GM12878 (cell line): ENCODE data around the gene TM6SF1. TPM values are rescaled to one million over a fixed set of nuclear protein-coding genes. Genes with fewer than 3 reads are reported as not detected.

Experiments used
- ATAC-seq: fragments of 200-7000 bp; cut with Tn5 transposase; 3 replicates; pipeline ENCODE4 v1.9.1; 2020; ENCODE audit warnings: mild to moderate bottlenecking, moderate library complexity
- BruUV-seq: library from RNA; stranded (reverse); fragments of 400-500 nt; replicated peaks from 2 replicates; lab custom pipeline; 2021; lab: Mats Ljungman, UMichigan
- CTCF ChIA-PET: fragments of 300-600 bp; sonication (Branson Sonifier 250); formaldehyde crosslinking; extraction: SDS; loops from one replicate; lab custom pipeline; 2021; ENCODE audit warnings: inconsistent platforms; lab: Yijun Ruan, JAX
- POLR2A ChIA-PET: fragments of 350-600 bp; formaldehyde crosslinking; extraction: SDS; loops from one replicate; lab custom pipeline; 2021; ENCODE audit warnings: inconsistent platforms; lab: Charles Lee
- RAD21 ChIA-PET: fragments of 300-600 bp; sonication (Branson Sonifier 250); formaldehyde crosslinking; loops from one replicate; lab custom pipeline; 2023; ENCODE audit warnings: antibody characterized with exemption; ENCODE audit not compliant: unreplicated experiment; lab: Charles Lee
- SMC1A ChIA-PET: fragments of 300-600 bp; sonication (Branson Sonifier 250); formaldehyde crosslinking; loops from one replicate; lab custom pipeline; 2023; ENCODE audit not compliant: unreplicated experiment, uncharacterized antibody; lab: Charles Lee
- DNase-seq: peaks from one replicate; pipeline ENCODE4 v3.0.0-alpha.2; 2011; ENCODE audit warnings: low read depth, low spot score
- FAIRE-seq: peaks from 3 replicates; lab custom pipeline; 2011; peaks lifted over from hg19 to GRCh38; lab: Jason Lieb, UNC
- H2AFZ ChIP-seq: 2 replicates; pipeline ENCODE4 v1.6.0; 2011; ENCODE audit warnings: low read depth, low read length, control low read depth; ENCODE audit not compliant: control insufficient read depth
- H3K27ac ChIP-seq: 2 replicates; pipeline ENCODE4 v1.5.1; 2011; ENCODE audit warnings: control low read depth; ENCODE audit not compliant: control insufficient read depth, insufficient read depth
- H3K27me3 ChIP-seq, 2 experiments: replicated peaks in 1 of 2; 2 replicates each; pipeline versions ENCODE4 v1.6.0 to v1.6.1; 2011; ENCODE audit warnings: low read length in 1 of 2; ENCODE audit not compliant: control insufficient read depth in 2 of 2, insufficient read depth in 2 of 2
- H3K36me3 ChIP-seq, 2 experiments: 2 replicates each; pipeline ENCODE4 v1.5.1; 2011; ENCODE audit warnings: low read length in 1 of 2; ENCODE audit not compliant: control insufficient read depth in 2 of 2, insufficient read depth in 2 of 2
- H3K4me1 ChIP-seq: 2 replicates; pipeline ENCODE4 v1.6.1; 2011; ENCODE audit warnings: mild to moderate bottlenecking, low read length, moderate library complexity, mixed read lengths; ENCODE audit not compliant: control insufficient read depth, insufficient read depth
- H3K4me2 ChIP-seq: 2 replicates; pipeline ENCODE4 v1.6.0; 2011; ENCODE audit warnings: control low read depth; ENCODE audit not compliant: control insufficient read depth, insufficient read depth
- H3K4me3 ChIP-seq: fragments of 200-600 bp; sonication (generic); 2 replicates; pipeline ENCODE4 v1.5.1; 2016
- H3K79me2 ChIP-seq: 2 replicates; pipeline ENCODE4 v1.6.0; 2011; ENCODE audit warnings: low read length; ENCODE audit not compliant: control insufficient read depth, insufficient read depth
- H3K9ac ChIP-seq: 2 replicates; pipeline ENCODE4 v1.8.0; 2011; ENCODE audit warnings: low read length, control low read depth, mixed read lengths; ENCODE audit not compliant: control insufficient read depth, insufficient read depth
- H3K9me3 ChIP-seq: replicated peaks from 3 replicates; pipeline ENCODE4 v1.5.1; 2011; ENCODE audit warnings: mild to moderate bottlenecking, low read length; ENCODE audit not compliant: control insufficient read depth, insufficient read depth
- H4K20me1 ChIP-seq: 2 replicates; pipeline ENCODE4 v1.6.0; 2011; ENCODE audit not compliant: control insufficient read depth, insufficient read depth
- EP300 ChIP-seq, 2 experiments: fragments of 150-350 bp in 1 of 2; IDR thresholded peaks; 2 replicates each; pipeline ENCODE4 v1.6.1; 2011 to 2012; ENCODE audit warnings: low read depth in 2 of 2, low read length in 2 of 2, borderline replicate concordance in 1 of 2, improper control_type of control experiment in 1 of 2, inconsistent platforms in 1 of 2; ENCODE audit not compliant: control insufficient read depth in 1 of 2
- FOXM1 ChIP-seq: IDR thresholded peaks from 2 replicates; pipeline ENCODE4 v1.6.1; 2012; ENCODE audit warnings: low read depth, mild to moderate bottlenecking, inconsistent platforms, low read length, moderate library complexity
- KDM1A ChIP-seq: fragments of 200-600 bp; sonication (generic); IDR thresholded peaks from 2 replicates; pipeline ENCODE4 v1.6.1; 2016; ENCODE audit warnings: borderline replicate concordance
- MYB ChIP-seq: fragments of 150-350 bp; IDR thresholded peaks from 2 replicates; pipeline ENCODE4 v1.6.1; 2014; ENCODE audit warnings: mild to moderate bottlenecking, low read depth, low read length, borderline replicate concordance
- NFYB ChIP-seq: IDR thresholded peaks from 2 replicates; pipeline ENCODE4 v1.6.1; 2011; ENCODE audit warnings: low read depth, mild to moderate bottlenecking, low read length, improper control_type of control experiment, moderate library complexity; ENCODE audit not compliant: insufficient read depth
- TAF1 ChIP-seq: IDR thresholded peaks from 2 replicates; pipeline ENCODE4 v1.6.1; 2011; ENCODE audit warnings: mild to moderate bottlenecking, low read depth, low read length, borderline replicate concordance
- TCF3 ChIP-seq: IDR thresholded peaks from 2 replicates; pipeline ENCODE4 v1.6.1; 2012; ENCODE audit warnings: low read depth, mild to moderate bottlenecking, low read length, borderline replicate concordance; ENCODE audit not compliant: insufficient read depth
- YY1 ChIP-seq: IDR thresholded peaks from 2 replicates; pipeline ENCODE4 v1.6.1; 2011; ENCODE audit warnings: low read depth, mild to moderate bottlenecking, low read length
- ZNF622 ChIP-seq: fragments of 450-650 bp; IDR thresholded peaks from 2 replicates; pipeline ENCODE4 v1.6.1; 2017; ENCODE audit warnings: mild to moderate bottlenecking, inconsistent platforms
- WGBS: methylation state at CpG from one replicate; pipeline ENCODE4 v1.1.6; 2016; ENCODE audit warnings: low lambda C conversion rate; ENCODE audit not compliant: insufficient replicate concordance, insufficient coverage; ENCODE audit errors: missing lambda C conversion rate; 5-methylcytosine and 5-hydroxymethylcytosine counted together
- in situ Hi-C: fragments of 300-500 bp; cut with MboI; formaldehyde crosslinking; loops from 9 replicates; pipeline ENCODE4 v1.14.3; 2018; ENCODE audit warnings: mixed read lengths
- intact Hi-C: fragments of 100-400 bp; cut with micrococcal nuclease; formaldehyde crosslinking; loops from one replicate; pipeline ENCODE4 v1.14.2; 2022; ENCODE audit not compliant: unreplicated experiment
- polyA plus RNA-seq, 11 experiments: library from polyadenylated mRNA; depleted of rRNA in 4 of 11; unstranded in 6 of 11; stranded (reverse) in 5 of 11; fragments of >200 nt; fragmentation: Nextera tagmentation in 4 of 11; fragmentation: Illumina TruSeq in 1 of 11; extraction: Ambion mirVana in 4 of 11; extraction: Trizol in 1 of 11; gene quantifications; 1 replicate in 1 of 11; 2 replicates in 10 of 11; pipeline versions ENCODE4 v1.2.1 to v1.2.3, GENCODE V29; 2011 to 2016; ENCODE audit warnings: inconsistent platforms in 2 of 11, missing spikeins in 2 of 11, low read depth in 1 of 11
- total RNA-seq, 4 experiments: library from RNA; depleted of rRNA in 3 of 4; stranded (reverse); fragments of >200 nt in 3 of 4; fragmentation: Illumina TruSeq in 1 of 4; extraction: Trizol in 1 of 4; gene quantifications; 2 replicates each; pipeline versions ENCODE4 v1.2.1 to v1.2.3, GENCODE V29; 2013 to 2021
- TF ChIP-seq, protein P1 (sequence below): IDR thresholded peaks from 2 replicates; pipeline ENCODE4 v1.6.1; 2012; ENCODE audit warnings: low read depth, low read length, improper control_type of control experiment

Gene TM6SF1
- total and polyA plus RNA-seq, 10 of the 15 experiments (the other 5 are each of a cell fraction or from before 2014, with no cell fraction given), result 0.56 to 2.7 (median 1.2) TPM

- TF ChIP-seq EP300 (IDR thresholded peaks at IDR 0.05; ENCODE audit: borderline replicate concordance in 1 of 2, control insufficient read depth in 1 of 2, low read depth in 2 of 2, low read length in 2 of 2), result no peak
- TF ChIP-seq, protein P1, sequence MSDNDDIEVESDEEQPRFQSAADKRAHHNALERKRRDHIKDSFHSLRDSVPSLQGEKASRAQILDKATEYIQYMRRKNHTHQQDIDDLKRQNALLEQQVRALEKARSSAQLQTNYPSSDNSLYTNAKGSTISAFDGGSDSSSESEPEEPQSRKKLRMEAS, result no peak
- no peak for TF ChIP-seq YY1
- TF ChIP-seq TCF3, result no peak
Measured at GRCh38 chr15:83098079-83098478, 9.4 kb upstream of the TM6SF1 start (continued).

DNA sequence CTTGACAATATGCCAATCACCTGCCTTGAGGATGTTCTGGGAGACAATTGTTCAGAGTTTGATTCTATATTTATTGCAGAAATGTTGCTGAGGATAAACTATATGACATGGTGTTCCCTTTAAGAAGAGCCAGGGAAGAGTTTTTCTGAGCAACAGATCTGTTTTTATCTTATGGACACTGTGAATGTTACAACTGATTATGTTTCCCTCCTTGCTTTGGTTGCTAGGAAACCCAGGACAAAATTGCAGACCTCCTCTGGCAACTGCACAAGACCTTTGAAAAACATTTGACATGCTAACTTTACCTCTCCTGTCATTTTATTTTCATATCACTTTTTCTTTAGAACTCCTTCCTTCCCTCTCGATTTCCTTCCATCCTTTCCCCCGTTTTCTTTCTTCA is 8.2 kb upstream of the TM6SF1 start:
- Histone ChIP-seq H2AFZ (no peak overlapping the region), H4K20me1 (no peaks in the 10 kb centered on the region), H3K4me2 (no peak overlapping the region), H3K9ac (no peak overlapping the region), H3K4me3 (no peak overlapping the region), H3K9me3 (no peaks in the 10 kb centered on the region), H3K4me1 (peaks cover 3% of the 10 kb centered on the region; the same call in 1 of the 2 replicates), H3K27ac (no peak overlapping the region), H3K27me3 (no peaks in the 10 kb centered on the region), H3K36me3 (no peaks in the 10 kb centered on the region), H3K79me2 (no peaks in the 10 kb centered on the region)
- no peak for DNase-seq
- intact Hi-C loops, result no loop called here
- peak; percentile 41 for FAIRE-seq
- no TSS peak for BruUV-seq
- ATAC-seq, result no peak
- POLR2A ChIA-PET, result no interaction called here
- TF ChIP-seq TAF1 (no peak), ZNF622 (no peak), KDM1A (no peak), FOXM1 (no peak), NFYB (no peak), MYB (no peak)
- 23% methylated on average over 2 of the region's 2 CpGs for WGBS
- in situ Hi-C loops, result no loop called here
- RAD21 ChIA-PET, result no interaction called here
- SMC1A ChIA-PET, result no interaction called here
- CTCF ChIA-PET, result interaction anchor here (0.7 kb wide), 1 partner anchor 1562 kb away, joined by 3 read pairs; no protein-coding TSS in a partner anchor
